HepG2 (cell line): ENCODE results near the gene ACO1. TPM values are rescaled to one million over a fixed set of nuclear protein-coding genes. Genes with fewer than 3 reads are reported as not detected.

Source experiments
- ATAC-seq: fragments of 200-7000 bp; cut with Tn5 transposase; 3 replicates; pipeline ENCODE4 v1.9.1; 2020; ENCODE audit warnings: mild to moderate bottlenecking, moderate library complexity
- BruUV-seq: library from RNA; stranded (reverse); fragments of 400-500 nt; replicated peaks from 2 replicates; lab custom pipeline; 2021; lab: Mats Ljungman, UMichigan
- CTCF ChIA-PET: fragments of 300-600 bp; formaldehyde crosslinking; extraction: SDS; loops from one replicate; lab custom pipeline; 2021; ENCODE audit warnings: low total read pairs, inconsistent platforms, low intra/inter-chr PET ratio; lab: Yijun Ruan, JAX
- POLR2A ChIA-PET: fragments of 350-600 bp; sonication (Branson Sonifier 250); formaldehyde crosslinking; loops from one replicate; lab custom pipeline; 2020; ENCODE audit warnings: antibody characterized with exemption, inconsistent platforms; lab: Yijun Ruan, JAX
- DNase-seq: peaks from one replicate; pipeline ENCODE4 v3.0.0-alpha.2; 2015; ENCODE audit warnings: low spot score
- FAIRE-seq: peaks from 3 replicates; lab custom pipeline; 2011; peaks lifted over from hg19 to GRCh38; lab: Jason Lieb, UNC
- H2AFZ ChIP-seq: one replicate; pipeline ENCODE4 v1.6.1; 2011; ENCODE audit warnings: low read length, inconsistent platforms
- H3K27ac ChIP-seq: fragments of 300-600 bp; 3 replicates; pipeline ENCODE4 v1.8.0; 2011; ENCODE audit warnings: mixed run types, mild to moderate bottlenecking, mixed read lengths, low read length, inconsistent platforms; ENCODE audit not compliant: insufficient read depth; ENCODE audit errors: extremely low read length
- H3K27me3 ChIP-seq, 2 experiments: fragments of 200-600 bp in 1 of 2; 2 replicates in 1 of 2; 3 replicates in 1 of 2; pipeline versions ENCODE4 v1.6.0 to v1.8.0; 2011; ENCODE audit warnings: low read length in 2 of 2, mild to moderate bottlenecking in 2 of 2, moderate library complexity in 2 of 2, inconsistent platforms in 1 of 2; ENCODE audit not compliant: insufficient read depth in 2 of 2, control insufficient read depth in 1 of 2
- H3K36me3 ChIP-seq, 2 experiments: fragments of 200-600 bp in 1 of 2; replicated peaks in 1 of 2; 2 replicates in 1 of 2; 3 replicates in 1 of 2; pipeline versions ENCODE4 v1.5.1 to v1.8.0; 2011; ENCODE audit warnings: low read length in 2 of 2, inconsistent platforms in 1 of 2; ENCODE audit not compliant: insufficient read depth in 2 of 2, control insufficient read depth in 1 of 2
- H3K4me1 ChIP-seq: 2 replicates; pipeline ENCODE4 v1.5.1; 2012; ENCODE audit warnings: low read length, inconsistent platforms; ENCODE audit not compliant: insufficient read depth
- H3K4me2 ChIP-seq: 2 replicates; pipeline ENCODE4 v1.6.0; 2011; ENCODE audit warnings: low read depth, low read length, inconsistent platforms
- H3K4me3 ChIP-seq, 3 experiments: fragments of 200-600 bp in 1 of 3; sonication (generic), shearing (Covaris generic) in 1 of 3; replicated peaks in 1 of 3; 2 replicates each; pipeline ENCODE4 v1.5.1; 2011 to 2016; ENCODE audit warnings: low read length in 3 of 3, inconsistent platforms in 2 of 3, low read depth in 2 of 3, mild to moderate bottlenecking in 2 of 3, control low read depth in 1 of 3, mixed read lengths in 1 of 3; ENCODE audit not compliant: insufficient read depth in 1 of 3
- H3K79me2 ChIP-seq: one replicate; pipeline ENCODE4 v1.6.1; 2011; ENCODE audit warnings: low read length, inconsistent platforms; ENCODE audit not compliant: insufficient read depth
- H3K9ac ChIP-seq: 2 replicates; pipeline ENCODE4 v1.6.0; 2011; ENCODE audit warnings: mild to moderate bottlenecking, low read depth, low read length, inconsistent platforms; ENCODE audit not compliant: insufficient read depth
- H3K9me3 ChIP-seq: 2 replicates; pipeline ENCODE4 v1.5.1; 2012; ENCODE audit warnings: mild to moderate bottlenecking, low read length
- H4K20me1 ChIP-seq: 2 replicates; pipeline ENCODE4 v1.6.0; 2011; ENCODE audit warnings: inconsistent platforms, mild to moderate bottlenecking, low read length, moderate library complexity; ENCODE audit not compliant: insufficient read depth
- CTCF ChIP-seq: sonication (generic); formaldehyde crosslinking; IDR thresholded peaks from 2 replicates; pipeline ENCODE4 v1.5.0; 2020; ENCODE audit warnings: mild to moderate bottlenecking, missing genetic modification reagents, moderate library complexity
- KDM5B ChIP-seq: sonication (generic); formaldehyde crosslinking; IDR thresholded peaks from 2 replicates; pipeline ENCODE4 v1.4.0; 2020; ENCODE audit warnings: missing genetic modification reagents, mild to moderate bottlenecking, borderline replicate concordance
- STAG1 ChIP-seq: sonication (generic); formaldehyde crosslinking; IDR thresholded peaks from 2 replicates; pipeline ENCODE4 v1.4.0; 2020; ENCODE audit warnings: missing genetic modification reagents
- TBP ChIP-seq: sonication (generic); formaldehyde crosslinking; IDR thresholded peaks from 2 replicates; pipeline ENCODE4 v1.5.0; 2020; ENCODE audit warnings: missing genetic modification reagents
- ZBTB2 ChIP-seq: sonication (generic); formaldehyde crosslinking; IDR thresholded peaks from 2 replicates; pipeline ENCODE4 v1.8.0; 2022; ENCODE audit warnings: low read depth, missing genetic modification reagents
- ZFP36L2 ChIP-seq: sonication (generic); formaldehyde crosslinking; IDR thresholded peaks from 2 replicates; pipeline ENCODE4 v1.4.0; 2020; ENCODE audit warnings: missing genetic modification reagents
- ZNF121 ChIP-seq: sonication (generic); formaldehyde crosslinking; IDR thresholded peaks from 2 replicates; pipeline ENCODE4 v1.5.0; 2020; ENCODE audit warnings: mild to moderate bottlenecking, missing genetic modification reagents
- ZNF20 ChIP-seq: sonication (generic); formaldehyde crosslinking; IDR thresholded peaks from 2 replicates; pipeline ENCODE4 v1.4.0; 2020; ENCODE audit warnings: mild to moderate bottlenecking, moderate library complexity, missing genetic modification reagents
- ZNF382 ChIP-seq: sonication (generic); formaldehyde crosslinking; IDR thresholded peaks from 2 replicates; pipeline ENCODE4 v1.5.0; 2020; ENCODE audit warnings: missing genetic modification reagents, mild to moderate bottlenecking, borderline replicate concordance
- in situ Hi-C: cut with HindIII; loops from 2 replicates; pipeline ENCODE4 v1.10.0; 2017; ENCODE audit warnings: low pct_unique_long_range_greater_than_20kb; ENCODE audit not compliant: extremely low pct_ligation_motif_present
- intact Hi-C: fragments of 100-400 bp; cut with micrococcal nuclease; formaldehyde crosslinking; loops from one replicate; pipeline ENCODE4 v1.10.0; 2022; ENCODE audit not compliant: unreplicated experiment
- polyA plus RNA-seq, 8 experiments: library from polyadenylated mRNA; depleted of rRNA in 3 of 8; stranded (reverse) in 7 of 8; unstranded in 1 of 8; fragments of >200 nt; fragmentation: Illumina TruSeq in 4 of 8; extraction: Trizol in 4 of 8; gene quantifications; 2 replicates each; pipeline versions ENCODE4 v1.2.1 to v1.2.3, GENCODE V29; 2011 to 2016; ENCODE audit warnings: low read depth in 4 of 8, missing spikeins in 1 of 8, mixed read lengths in 1 of 8; ENCODE audit not compliant: insufficient read depth in 1 of 8
- total RNA-seq, 5 experiments: library from RNA; depleted of rRNA; stranded (reverse); fragments of >200 nt; fragmentation: Illumina TruSeq; extraction: Trizol; gene quantifications; 2 replicates each; pipeline ENCODE4 v1.2.3, GENCODE V29; 2016; ENCODE audit warnings: low read depth in 1 of 5
- TF ChIP-seq, protein P1 (sequence below): sonication (generic); formaldehyde crosslinking; IDR thresholded peaks from 2 replicates; pipeline ENCODE4 v1.4.0; 2020; ENCODE audit warnings: missing genetic modification reagents
- TF ChIP-seq, protein P2 (sequence below): sonication (generic); formaldehyde crosslinking; IDR thresholded peaks from 2 replicates; pipeline ENCODE4 v1.4.0; 2020; ENCODE audit warnings: mild to moderate bottlenecking, low read depth, missing genetic modification reagents

The ACO1 gene
- total and polyA plus RNA-seq, 2 of the 13 experiments (the other 11 are each of a cell fraction or from before 2014, with no cell fraction given): 20.1 to 48.2 TPM

DNA sequence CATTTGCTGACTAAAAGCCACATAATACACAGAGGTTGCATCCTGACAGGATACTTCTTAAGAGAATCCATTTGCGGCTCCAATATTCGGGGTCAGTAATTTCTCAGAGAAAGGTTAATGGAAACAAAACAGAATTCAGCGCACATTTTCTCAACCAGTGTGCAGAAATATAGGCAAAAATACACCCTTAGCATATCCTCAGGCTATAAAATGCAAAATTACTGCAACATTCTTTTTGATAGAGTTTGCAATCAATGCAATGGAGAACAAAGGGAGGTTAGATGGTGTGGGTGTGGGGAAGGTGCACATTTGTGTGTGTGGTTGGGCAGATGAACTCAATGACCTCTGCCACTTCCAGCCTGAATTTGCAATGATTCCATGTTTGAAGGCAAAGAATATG, 35.4 kb upstream of the ACO1 start (continued):
- TF ChIP-seq, protein P1, sequence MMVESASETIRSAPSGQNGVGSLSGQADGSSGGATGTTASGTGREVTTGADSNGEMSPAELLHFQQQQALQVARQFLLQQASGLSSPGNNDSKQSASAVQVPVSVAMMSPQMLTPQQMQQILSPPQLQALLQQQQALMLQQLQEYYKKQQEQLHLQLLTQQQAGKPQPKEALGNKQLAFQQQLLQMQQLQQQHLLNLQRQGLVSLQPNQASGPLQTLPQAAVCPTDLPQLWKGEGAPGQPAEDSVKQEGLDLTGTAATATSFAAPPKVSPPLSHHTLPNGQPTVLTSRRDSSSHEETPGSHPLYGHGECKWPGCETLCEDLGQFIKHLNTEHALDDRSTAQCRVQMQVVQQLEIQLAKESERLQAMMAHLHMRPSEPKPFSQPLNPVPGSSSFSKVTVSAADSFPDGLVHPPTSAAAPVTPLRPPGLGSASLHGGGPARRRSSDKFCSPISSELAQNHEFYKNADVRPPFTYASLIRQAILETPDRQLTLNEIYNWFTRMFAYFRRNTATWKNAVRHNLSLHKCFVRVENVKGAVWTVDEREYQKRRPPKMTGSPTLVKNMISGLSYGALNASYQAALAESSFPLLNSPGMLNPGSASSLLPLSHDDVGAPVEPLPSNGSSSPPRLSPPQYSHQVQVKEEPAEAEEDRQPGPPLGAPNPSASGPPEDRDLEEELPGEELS (CRISPR knock-in tag): no peak
- TF ChIP-seq, protein P2, sequence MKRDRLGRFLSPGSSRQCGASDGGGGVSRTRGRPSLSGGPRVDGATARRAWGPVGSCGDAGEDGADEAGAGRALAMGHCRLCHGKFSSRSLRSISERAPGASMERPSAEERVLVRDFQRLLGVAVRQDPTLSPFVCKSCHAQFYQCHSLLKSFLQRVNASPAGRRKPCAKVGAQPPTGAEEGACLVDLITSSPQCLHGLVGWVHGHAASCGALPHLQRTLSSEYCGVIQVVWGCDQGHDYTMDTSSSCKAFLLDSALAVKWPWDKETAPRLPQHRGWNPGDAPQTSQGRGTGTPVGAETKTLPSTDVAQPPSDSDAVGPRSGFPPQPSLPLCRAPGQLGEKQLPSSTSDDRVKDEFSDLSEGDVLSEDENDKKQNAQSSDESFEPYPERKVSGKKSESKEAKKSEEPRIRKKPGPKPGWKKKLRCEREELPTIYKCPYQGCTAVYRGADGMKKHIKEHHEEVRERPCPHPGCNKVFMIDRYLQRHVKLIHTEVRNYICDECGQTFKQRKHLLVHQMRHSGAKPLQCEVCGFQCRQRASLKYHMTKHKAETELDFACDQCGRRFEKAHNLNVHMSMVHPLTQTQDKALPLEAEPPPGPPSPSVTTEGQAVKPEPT (CRISPR knock-in tag): no peak
- no peak for TF ChIP-seq ZFP36L2 (CRISPR knock-in tag)
- TF ChIP-seq, all 625 proteins: peak for 0

- Histone ChIP-seq H3K36me3 (no peaks in the 10 kb centered on the region), H3K27ac (no peak overlapping the region), H3K27me3 (no peaks in the 10 kb centered on the region; a peak in 1 of 5 replicates), H4K20me1 (no peaks in the 10 kb centered on the region), H2AFZ (no peak overlapping the region), H3K4me1 (no peaks in the 10 kb centered on the region)
- no peak for FAIRE-seq
- in situ Hi-C loops: no loop called here
- ATAC-seq: no peak
- intact Hi-C loops: loop anchor here (5.0 to 10.0 kb wide), 3 partner anchors 93 to 546 kb away; no protein-coding TSS in a partner anchor
- POLR2A ChIA-PET: no interaction called here
- TF ChIP-seq ZNF121: no peak
- no peak for TF ChIP-seq ZNF20 (CRISPR knock-in tag)
- TF ChIP-seq ZNF382: no peak
- TF ChIP-seq ZBTB2 (CRISPR knock-in tag): no peak
- TF ChIP-seq TBP: no peak
- TF ChIP-seq STAG1 (CRISPR knock-in tag): peak; percentile 60
- TF ChIP-seq KDM5B (CRISPR knock-in tag): no peak
- 0 out of 2 replicates have a peak, but pooled peaks have one; percentile 23 for TF ChIP-seq CTCF (CRISPR knock-in tag)
- TF ChIP-seq, all 625 proteins: peak for 2
- H3K9ac ChIP-seq: no peak overlapping the region
- CTCF ChIA-PET: interaction anchor here (1.0 kb wide), 1 partner anchor 1231 kb away, joined by 3 read pairs; no protein-coding TSS in a partner anchor
- peak; percentile 20 for DNase-seq
- no TSS peak for BruUV-seq
- no peaks in the 10 kb centered on the region for H3K79me2 ChIP-seq
- H3K4me2 ChIP-seq: no peak overlapping the region
- H3K9me3 ChIP-seq: no peaks in the 10 kb centered on the region
- no peak overlapping the region for H3K4me3 ChIP-seq
Observed at GRCh38 chr9:32350682-32351081, 33.8 kb upstream of the ACO1 start.
